ENCODE measurements around the gene S100A10.

The S100A10 gene

DNA sequence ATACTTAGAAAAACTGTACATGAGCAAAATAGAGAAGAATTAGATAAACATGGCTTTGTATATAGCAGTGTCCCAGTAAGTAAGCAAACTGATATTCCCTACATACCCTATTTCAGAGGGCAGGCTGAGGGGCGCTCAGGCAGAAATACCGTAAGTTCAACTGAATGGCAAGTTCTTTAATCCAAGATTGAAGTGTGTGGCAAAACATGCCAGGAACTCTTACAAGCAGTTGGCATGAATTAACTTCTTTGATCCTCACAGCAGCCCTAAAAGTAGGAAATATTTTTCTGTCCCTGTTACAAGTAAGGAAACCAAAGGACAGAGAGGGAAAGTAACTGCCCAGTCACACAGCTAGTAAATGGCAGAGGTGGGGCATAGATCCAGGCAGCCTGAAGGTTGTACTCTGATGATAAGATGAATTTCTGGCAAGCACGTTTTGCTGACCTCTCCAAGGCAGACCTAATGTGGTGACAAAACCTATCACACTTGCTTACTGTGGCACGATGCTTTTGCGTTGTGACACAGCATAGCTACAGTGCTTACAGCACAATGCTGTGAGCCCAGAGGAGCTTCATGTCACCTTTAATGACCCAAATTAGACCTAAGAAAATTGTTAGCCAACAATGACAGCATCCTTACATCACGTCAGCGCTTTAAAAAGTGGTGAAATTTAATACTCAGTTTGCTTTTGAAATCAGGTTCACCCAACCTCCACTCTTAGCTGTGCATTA is 49.4 kb downstream of the S100A10 start:
- Histone ChIP-seq H3K4me1 (ENCODE audit: control insufficient read depth, insufficient read depth, low read length) (peaks cover 34% of the 10 kb centered on the region), H3K36me3 (ENCODE audit: control insufficient read depth, insufficient read depth, low read length) (no peaks in the 10 kb centered on the region), H3K27me3 (ENCODE audit: control insufficient read depth, insufficient read depth, low read length) (no peaks in the 10 kb centered on the region), H3K27ac (ENCODE audit: low read depth, low read length) (no peak overlapping the region), H3K4me3 (ENCODE audit: low read depth, low read length) (no peak overlapping the region), H3K9ac (ENCODE audit: low read length) (no peak overlapping the region), H3K9me3 (ENCODE audit: control insufficient read depth, insufficient read depth, low read depth, low read length) (no peaks in the 10 kb centered on the region)

DNA sequence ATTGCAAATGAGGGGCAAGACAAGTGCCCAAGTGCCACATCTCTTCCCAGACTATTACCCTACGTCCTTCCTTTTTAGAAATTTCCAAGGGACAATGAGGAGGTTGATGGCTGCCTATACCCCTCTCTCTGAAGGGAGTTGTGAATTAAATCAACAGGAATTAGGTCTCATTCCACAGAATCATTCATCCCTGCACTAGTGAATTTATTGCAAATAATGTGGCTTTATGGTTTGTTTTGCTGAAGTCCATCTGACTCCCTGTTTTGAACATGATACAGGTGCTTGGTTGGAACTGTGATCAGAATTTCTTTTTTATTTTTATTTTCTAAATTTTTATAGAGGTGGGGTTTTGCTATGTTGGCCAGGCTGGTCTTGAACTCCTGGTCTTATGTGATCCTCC is 50.1 kb downstream of the S100A10 start:
- Histone ChIP-seq H3K4me1 (ENCODE audit: control insufficient read depth, insufficient read depth, low read length) (peaks cover 34% of the 10 kb centered on the region), H3K27me3 (ENCODE audit: control insufficient read depth, insufficient read depth, low read length) (no peaks in the 10 kb centered on the region), H3K9ac (ENCODE audit: low read length) (no peak overlapping the region), H3K9me3 (ENCODE audit: control insufficient read depth, insufficient read depth, low read depth, low read length) (no peaks in the 10 kb centered on the region), H3K36me3 (ENCODE audit: control insufficient read depth, insufficient read depth, low read length) (no peaks in the 10 kb centered on the region), H3K27ac (ENCODE audit: low read depth, low read length) (no peak overlapping the region), H3K4me3 (ENCODE audit: low read depth, low read length) (no peak overlapping the region)

DNA sequence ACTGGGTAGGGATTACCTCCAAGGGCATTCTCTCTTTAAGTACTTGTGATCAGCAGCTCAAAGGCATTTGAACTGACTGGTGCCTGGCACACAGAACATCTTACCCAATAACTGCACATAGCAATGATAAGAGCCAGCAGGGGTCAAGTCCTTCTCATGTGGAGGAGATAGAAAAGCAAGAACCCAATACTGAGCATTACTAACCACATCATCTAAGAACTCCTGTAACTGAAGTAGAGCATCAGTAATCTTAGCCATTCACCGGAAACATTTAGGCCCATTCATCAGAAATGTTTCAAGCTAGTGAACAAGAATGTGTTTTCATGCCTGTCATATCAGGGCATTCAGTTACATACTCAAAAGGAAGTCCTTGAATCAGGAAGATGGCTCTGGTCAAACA is 50.8 kb downstream of the S100A10 start:
- Histone ChIP-seq H3K27me3 (ENCODE audit: control insufficient read depth, insufficient read depth, low read length) (no peaks in the 10 kb centered on the region), H3K4me3 (ENCODE audit: low read depth, low read length) (no peak overlapping the region), H3K36me3 (ENCODE audit: control insufficient read depth, insufficient read depth, low read length) (no peaks in the 10 kb centered on the region), H3K9me3 (ENCODE audit: control insufficient read depth, insufficient read depth, low read depth, low read length) (no peaks in the 10 kb centered on the region), H3K27ac (ENCODE audit: low read depth, low read length) (no peak overlapping the region), H3K9ac (ENCODE audit: low read length) (no peak overlapping the region), H3K4me1 (ENCODE audit: control insufficient read depth, insufficient read depth, low read length) (peaks cover 34% of the 10 kb centered on the region)

DNA sequence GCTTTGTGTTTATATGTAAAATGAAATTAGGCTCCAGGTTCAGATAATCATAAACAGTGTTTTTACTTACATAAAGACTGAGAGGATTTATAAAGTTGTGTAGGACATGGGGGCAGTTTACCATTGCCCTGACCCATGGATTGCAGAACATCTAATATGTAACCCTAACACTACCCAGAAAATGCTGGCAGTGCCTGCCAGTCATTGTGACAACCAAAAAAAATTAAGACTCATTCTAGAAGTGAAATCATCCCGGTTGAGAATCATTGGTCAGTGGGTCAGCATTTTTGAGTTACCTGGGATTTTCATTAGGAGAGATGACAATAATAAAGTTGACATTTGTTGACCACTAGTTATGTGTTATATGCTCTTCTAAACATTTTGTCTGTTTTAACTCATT is 53.1 kb downstream of the S100A10 start:
- Histone ChIP-seq H3K4me3 (ENCODE audit: low read depth, low read length) (no peak overlapping the region), H3K36me3 (ENCODE audit: control insufficient read depth, insufficient read depth, low read length) (no peaks in the 10 kb centered on the region), H3K9me3 (ENCODE audit: control insufficient read depth, insufficient read depth, low read depth, low read length) (no peaks in the 10 kb centered on the region), H3K27ac (ENCODE audit: low read depth, low read length) (no peak overlapping the region), H3K27me3 (ENCODE audit: control insufficient read depth, insufficient read depth, low read length) (no peaks in the 10 kb centered on the region), H3K9ac (ENCODE audit: low read length) (no peak overlapping the region), H3K4me1 (ENCODE audit: control insufficient read depth, insufficient read depth, low read length) (peaks cover 20% of the 10 kb centered on the region)

DNA sequence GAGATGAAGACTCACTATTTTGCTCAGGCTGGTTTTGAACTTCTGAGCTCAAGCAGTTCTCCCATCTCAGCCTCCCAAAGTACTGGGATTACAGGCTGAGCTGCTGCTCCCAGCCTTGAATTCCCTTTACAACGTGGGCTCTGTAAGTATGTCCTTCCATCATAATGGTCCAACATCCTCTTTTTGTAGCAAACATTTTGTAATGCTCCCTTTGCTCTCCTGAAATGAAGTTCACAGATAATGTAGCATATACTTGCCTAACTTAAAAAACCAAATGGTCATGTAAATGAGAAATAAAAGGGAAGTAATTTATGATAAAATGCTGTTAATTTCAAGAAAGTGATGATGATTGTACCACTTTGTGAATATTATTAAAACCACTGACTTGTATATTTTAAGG is 53.9 kb downstream of the S100A10 start:
- H3K4me3 ChIP-seq (ENCODE audit: low read depth, low read length) = no peak overlapping the region
- H3K9me3 ChIP-seq (ENCODE audit: control insufficient read depth, insufficient read depth, low read depth, low read length) = no peaks in the 10 kb centered on the region
- H3K9ac ChIP-seq (ENCODE audit: low read length) = no peak overlapping the region
- no peaks in the 10 kb centered on the region for H3K36me3 ChIP-seq (ENCODE audit: control insufficient read depth, insufficient read depth, low read length)
- no peak overlapping the region for H3K27ac ChIP-seq (ENCODE audit: low read depth, low read length)
- no peaks in the 10 kb centered on the region for H3K27me3 ChIP-seq (ENCODE audit: control insufficient read depth, insufficient read depth, low read length)
- H3K4me1 ChIP-seq (ENCODE audit: control insufficient read depth, insufficient read depth, low read length) = peaks cover 19% of the 10 kb centered on the region

DNA sequence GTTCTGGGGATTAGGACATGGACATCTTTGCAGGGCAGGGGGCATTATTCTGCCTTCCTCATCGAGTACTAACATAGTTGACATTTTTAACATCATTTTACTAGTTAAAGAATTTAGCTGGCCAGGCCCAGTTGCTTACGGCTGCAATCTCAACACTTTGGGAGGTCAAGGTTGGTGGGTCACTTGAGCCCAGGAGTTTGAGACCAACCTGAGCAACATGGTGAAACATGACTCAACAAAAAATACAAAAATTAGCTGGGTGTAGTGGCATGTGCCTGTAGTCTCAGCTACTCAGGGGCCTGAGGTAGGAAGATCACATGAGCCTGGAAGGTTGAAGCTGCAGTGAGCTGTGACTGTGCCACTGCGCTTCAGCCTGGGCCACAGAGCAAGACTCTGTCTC is 54.5 kb downstream of the S100A10 start:
- H3K4me1 ChIP-seq (ENCODE audit: control insufficient read depth, insufficient read depth, low read length) = peaks cover 15% of the 10 kb centered on the region
- no peak overlapping the region for H3K4me3 ChIP-seq (ENCODE audit: low read depth, low read length)
- H3K27ac ChIP-seq (ENCODE audit: low read depth, low read length) = no peak overlapping the region
- H3K9ac ChIP-seq (ENCODE audit: low read length) = no peak overlapping the region
- H3K9me3 ChIP-seq (ENCODE audit: control insufficient read depth, insufficient read depth, low read depth, low read length) = no peaks in the 10 kb centered on the region
- H3K36me3 ChIP-seq (ENCODE audit: control insufficient read depth, insufficient read depth, low read length) = no peaks in the 10 kb centered on the region
- no peaks in the 10 kb centered on the region for H3K27me3 ChIP-seq (ENCODE audit: control insufficient read depth, insufficient read depth, low read length)

DNA sequence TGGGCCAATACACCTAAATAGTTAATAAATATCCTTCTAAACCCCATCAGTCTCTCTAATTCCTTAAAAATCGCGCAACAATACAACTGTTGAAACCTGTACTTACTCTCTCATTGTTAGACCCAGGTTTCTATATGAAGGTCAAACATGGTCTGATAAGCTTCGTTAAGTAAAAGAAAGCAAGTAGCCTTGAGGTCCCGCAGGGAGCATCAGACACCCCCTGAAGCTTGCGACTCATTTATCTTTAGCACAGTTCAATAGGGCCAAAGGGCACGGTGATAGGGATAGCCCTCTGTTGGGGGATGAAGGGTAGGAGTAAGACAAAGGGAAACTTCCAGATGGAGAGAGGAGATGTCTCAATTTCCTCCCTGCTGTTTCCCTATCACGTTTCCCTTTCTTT is 57.0 kb downstream of the S100A10 start:
- Histone ChIP-seq H3K4me1 (ENCODE audit: control insufficient read depth, insufficient read depth, low read length) (peaks cover 15% of the 10 kb centered on the region), H3K27me3 (ENCODE audit: control insufficient read depth, insufficient read depth, low read length) (no peaks in the 10 kb centered on the region), H3K27ac (ENCODE audit: low read depth, low read length) (no peak overlapping the region), H3K9ac (ENCODE audit: low read length) (no peak overlapping the region), H3K9me3 (ENCODE audit: control insufficient read depth, insufficient read depth, low read depth, low read length) (no peaks in the 10 kb centered on the region), H3K36me3 (ENCODE audit: control insufficient read depth, insufficient read depth, low read length) (no peaks in the 10 kb centered on the region), H3K4me3 (ENCODE audit: low read depth, low read length) (no peak overlapping the region)

DNA sequence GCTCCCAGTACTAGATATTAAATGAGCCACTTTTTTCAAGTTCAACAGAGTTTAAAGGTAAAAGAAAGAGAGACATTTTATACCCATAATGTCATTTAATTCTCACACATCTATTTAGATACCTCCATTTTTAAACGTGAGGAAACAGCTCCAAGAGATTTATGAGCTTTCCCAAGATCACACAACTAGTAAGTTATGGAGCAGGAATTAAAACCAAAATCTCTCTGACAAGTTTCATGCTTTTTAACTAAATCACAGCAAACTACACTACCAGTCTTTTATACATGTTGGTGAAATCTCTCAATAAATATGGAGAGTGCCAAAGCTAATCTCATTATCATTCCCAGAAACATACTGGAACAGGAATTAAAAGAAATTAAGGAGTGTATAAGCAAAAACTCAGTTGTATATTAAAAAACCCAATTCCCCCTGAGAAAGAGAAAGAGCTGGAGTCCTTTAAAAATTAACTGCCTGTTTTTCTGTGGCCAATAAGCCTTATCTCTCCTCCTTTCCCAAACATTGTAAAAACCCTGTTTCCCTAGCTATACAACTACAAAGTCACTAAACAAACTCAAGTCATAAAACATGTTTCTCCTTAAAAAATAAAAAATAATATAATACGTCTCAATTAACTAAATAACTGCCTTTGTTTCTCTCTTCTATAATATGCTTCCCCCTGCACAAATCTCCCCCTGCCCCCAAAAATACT is 57.6 kb downstream of the S100A10 start:
- H3K27ac ChIP-seq (ENCODE audit: low read depth, low read length) = no peak overlapping the region
- H3K4me1 ChIP-seq (ENCODE audit: control insufficient read depth, insufficient read depth, low read length) = peaks cover 10% of the 10 kb centered on the region
- H3K4me3 ChIP-seq (ENCODE audit: low read depth, low read length) = no peak overlapping the region
- no peak overlapping the region for H3K9ac ChIP-seq (ENCODE audit: low read length)
- no peaks in the 10 kb centered on the region for H3K27me3 ChIP-seq (ENCODE audit: control insufficient read depth, insufficient read depth, low read length)
- H3K9me3 ChIP-seq (ENCODE audit: control insufficient read depth, insufficient read depth, low read depth, low read length) = no peaks in the 10 kb centered on the region
- no peaks in the 10 kb centered on the region for H3K36me3 ChIP-seq (ENCODE audit: control insufficient read depth, insufficient read depth, low read length)

DNA sequence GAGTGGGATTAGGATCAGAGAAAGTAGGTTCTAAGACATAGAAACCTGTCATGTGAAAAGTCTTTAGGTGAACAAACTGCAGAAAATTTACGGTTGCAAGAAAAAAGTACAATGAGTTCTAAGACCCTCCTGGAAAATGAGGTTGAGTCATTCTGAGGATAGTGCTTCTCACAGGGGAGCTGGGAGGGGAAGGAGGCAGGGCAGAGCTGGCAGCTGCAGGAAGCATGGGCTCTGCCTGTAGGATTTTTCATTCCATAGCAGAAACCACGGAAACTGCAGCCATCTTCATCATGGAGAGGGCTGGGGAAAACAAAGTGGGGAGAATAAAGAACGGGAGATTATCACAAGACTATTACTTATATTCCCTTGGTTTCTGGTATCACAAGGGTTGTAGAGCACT is 58.5 kb downstream of the S100A10 start:
- no peaks in the 10 kb centered on the region for H3K36me3 ChIP-seq (ENCODE audit: control insufficient read depth, insufficient read depth, low read length)
- peaks cover 2% of the 10 kb centered on the region; the same call in 1 of the 2 replicates for H3K9me3 ChIP-seq (ENCODE audit: control insufficient read depth, insufficient read depth, low read depth, low read length)
- no peak overlapping the region for H3K4me3 ChIP-seq (ENCODE audit: low read depth, low read length)
- no peak overlapping the region for H3K9ac ChIP-seq (ENCODE audit: low read length)
- H3K27ac ChIP-seq (ENCODE audit: low read depth, low read length) = no peak overlapping the region
- peaks cover 8% of the 10 kb centered on the region for H3K4me1 ChIP-seq (ENCODE audit: control insufficient read depth, insufficient read depth, low read length)
- H3K27me3 ChIP-seq (ENCODE audit: control insufficient read depth, insufficient read depth, low read length) = no peaks in the 10 kb centered on the region

DNA sequence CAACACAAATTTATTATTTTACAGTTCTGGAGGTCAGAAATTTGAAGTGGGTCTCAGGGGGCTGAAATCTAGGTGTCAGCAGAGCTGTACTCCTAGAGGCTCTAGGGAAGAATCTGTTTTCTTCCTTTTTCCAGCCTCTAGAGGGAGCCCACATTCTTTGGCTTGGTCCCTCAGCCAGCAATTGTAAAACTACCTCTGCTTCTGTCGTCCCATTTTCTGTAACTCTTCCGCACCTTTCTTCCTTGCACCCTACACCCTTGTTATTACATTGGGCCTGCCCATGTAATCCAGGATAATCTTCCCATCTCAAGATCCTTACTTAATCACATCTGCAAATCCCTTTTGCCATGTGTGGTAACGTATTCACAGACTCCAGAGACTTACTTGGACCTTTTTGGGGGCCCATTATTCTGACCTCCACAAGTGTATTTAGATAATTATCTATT is 59.6 kb downstream of the S100A10 start:
- Histone ChIP-seq H3K27ac (ENCODE audit: low read depth, low read length) (no peak overlapping the region), H3K4me1 (ENCODE audit: control insufficient read depth, insufficient read depth, low read length) (peaks cover 8% of the 10 kb centered on the region), H3K9me3 (ENCODE audit: control insufficient read depth, insufficient read depth, low read depth, low read length) (peaks cover 6% of the 10 kb centered on the region; the same call in 1 of the 2 replicates), H3K9ac (ENCODE audit: low read length) (no peak overlapping the region), H3K4me3 (ENCODE audit: low read depth, low read length) (no peak overlapping the region), H3K27me3 (ENCODE audit: control insufficient read depth, insufficient read depth, low read length) (no peaks in the 10 kb centered on the region), H3K36me3 (ENCODE audit: control insufficient read depth, insufficient read depth, low read length) (no peaks in the 10 kb centered on the region)

Data from HUES6 (cell line).